ENCODE results near the gene RBMS3.

RBMS3 gene

DNA sequence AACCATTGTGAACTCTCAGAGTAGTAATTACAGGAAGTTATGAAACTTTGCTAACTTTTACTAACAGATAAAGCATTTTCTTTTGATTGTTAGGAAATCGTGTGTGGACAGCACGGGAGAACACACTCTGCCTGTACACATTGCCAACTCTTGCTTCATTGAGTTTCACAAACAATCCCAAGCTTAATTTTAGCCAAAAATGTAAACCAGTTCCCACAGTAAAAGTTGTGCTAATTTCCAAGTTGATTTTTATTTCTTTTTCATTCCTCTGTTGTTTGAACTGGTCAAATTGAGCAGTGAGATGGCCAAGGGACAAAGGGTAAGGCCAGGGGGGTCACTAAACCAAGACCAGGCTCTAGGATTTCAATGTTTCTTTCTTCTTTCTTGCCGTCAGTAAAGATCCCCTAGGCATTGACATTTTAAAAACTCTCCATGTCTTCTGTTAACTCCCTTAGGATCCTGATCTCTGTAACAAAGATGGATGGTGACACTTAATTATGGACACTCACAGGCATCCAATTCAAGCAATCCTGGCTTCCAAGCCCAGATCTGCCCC is 414.9 kb downstream of the RBMS3 start:
- DNase-seq, result peak; percentile 85

DNA sequence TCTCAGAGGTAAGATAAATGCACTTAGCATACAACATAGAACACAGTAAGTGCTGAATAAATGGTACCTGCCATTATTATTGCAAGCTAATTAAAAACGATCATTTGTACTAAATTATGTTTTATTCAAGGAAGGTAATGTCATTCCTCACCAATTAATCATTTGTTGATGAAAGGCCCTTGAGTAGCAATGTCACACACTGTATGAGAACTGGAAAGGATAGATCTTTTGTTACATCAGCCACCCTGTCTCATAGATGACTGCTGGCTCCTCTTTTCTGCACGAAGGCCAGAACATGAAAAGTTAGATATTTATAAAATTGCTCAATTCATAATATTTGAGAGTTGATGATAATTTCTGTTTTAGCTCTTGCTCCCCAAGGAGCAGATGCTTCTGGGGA is 415.4 kb downstream of the RBMS3 start:
- peak; percentile 15 for DNase-seq

DNA sequence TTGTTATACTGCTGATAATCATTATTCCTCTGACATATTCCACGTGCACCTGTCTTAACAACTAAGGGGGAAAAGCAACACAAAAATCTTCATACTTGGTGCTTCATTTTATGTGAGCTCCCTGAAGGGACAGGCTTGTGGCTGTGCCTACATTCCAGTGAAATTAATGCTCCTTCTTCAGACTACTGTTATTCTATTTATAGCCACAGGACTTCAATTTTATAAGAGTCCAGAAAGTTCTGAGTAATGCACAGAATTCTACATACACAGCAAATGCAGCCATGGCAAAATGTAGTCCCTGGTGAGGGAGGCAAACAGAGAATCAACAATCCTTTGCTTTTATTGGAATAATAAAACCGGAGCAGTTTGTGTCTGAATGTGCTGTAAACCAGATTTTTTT is 417.1 kb downstream of the RBMS3 start:
- DNase-seq, result peak; percentile 49

DNA sequence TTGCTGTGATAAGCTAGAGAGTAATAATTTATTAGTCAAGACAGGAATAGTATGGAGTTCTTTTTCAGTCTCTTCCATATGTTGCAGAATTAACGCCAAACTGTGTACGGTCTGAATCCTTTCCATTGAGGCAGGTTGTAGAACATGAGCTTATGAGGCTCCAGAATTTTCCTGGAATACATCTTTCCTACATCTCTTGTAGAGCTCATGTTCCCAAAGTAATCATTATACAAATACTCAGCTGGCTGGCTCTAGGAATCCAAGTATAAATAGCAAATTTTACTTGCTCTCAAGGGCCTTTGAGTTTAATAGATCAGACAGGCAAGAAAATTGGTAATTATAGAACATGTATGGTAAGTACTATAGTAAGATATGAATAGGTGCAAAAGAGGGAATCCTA is 419.4 kb downstream of the RBMS3 start:
- no peak for DNase-seq

DNA sequence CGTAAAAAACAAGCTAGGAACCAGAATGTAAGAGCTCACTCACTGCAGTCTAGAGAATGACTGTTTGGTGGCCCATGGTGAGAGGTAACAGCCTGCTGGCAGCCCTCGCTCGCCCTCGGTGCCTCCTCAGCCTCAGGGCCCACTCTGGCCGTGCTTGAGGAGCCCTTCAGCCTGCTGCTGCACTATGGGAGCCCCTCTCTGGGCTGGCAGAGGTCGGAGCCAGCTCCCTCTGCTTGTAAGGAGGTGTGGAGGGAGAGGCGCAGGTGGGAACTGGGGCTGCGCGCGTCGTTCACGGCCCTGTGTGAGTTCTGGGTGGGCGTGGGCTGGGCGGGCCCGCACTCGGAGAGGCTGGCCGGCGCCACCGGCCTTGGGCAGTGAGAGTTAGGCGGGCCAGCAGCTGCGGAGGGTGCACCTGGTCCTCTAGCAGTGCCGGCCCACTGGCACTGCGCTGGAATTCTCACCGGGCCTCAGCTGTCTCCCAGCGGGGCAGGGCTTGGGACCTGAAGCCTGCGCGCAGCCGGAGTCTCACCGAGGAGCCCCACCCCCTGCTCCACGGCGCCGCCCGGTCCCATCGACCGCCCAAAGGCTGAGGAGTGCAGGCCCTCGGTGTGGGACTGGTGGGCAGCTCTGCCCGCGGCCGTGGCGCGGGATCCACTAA is 420.6 kb downstream of the RBMS3 start:
- no peak for DNase-seq

DNA sequence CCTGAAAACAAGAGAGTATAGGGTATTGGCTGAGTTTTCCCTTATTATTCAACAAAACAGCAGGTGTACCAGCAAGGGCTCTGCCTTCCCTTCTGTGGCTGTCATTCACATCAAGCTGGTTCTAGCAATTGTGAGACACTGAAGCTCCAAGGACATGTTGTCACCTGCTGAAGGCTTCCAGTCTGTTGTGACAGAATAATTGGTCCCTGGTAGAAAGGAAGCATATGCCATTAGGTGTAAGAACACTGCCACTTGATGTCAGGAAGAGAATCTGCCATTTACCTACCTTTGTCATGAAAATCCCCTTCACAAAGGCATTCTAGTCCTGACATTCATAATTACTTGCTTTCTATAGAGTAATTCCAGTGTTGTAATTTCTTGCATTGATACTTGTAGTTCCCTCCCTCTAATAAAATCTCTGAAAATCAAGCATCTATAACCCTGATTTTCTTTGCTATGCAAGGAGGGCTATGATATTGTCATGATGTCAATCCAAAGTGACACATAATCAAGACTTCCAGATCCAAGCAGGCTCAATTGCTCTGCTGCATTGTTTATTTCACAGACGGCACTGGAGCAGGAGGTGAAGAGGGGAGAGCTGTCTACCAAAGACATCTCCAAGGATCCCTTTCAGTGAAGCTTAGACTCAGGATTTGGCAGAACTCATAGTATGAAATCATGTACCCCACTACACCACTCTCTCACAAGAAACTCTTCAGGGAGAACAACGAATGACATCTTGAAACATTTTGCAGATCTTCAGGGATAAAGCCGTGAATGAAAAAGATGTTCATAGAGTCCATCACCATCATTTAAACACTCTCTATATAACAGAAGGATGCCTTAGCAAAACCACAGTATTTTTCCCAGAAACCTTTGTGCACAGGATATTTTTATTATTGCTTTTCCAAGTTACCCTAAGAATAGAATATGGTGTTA is 425.3 kb downstream of the RBMS3 start:
- DNase-seq, result no peak

DNA sequence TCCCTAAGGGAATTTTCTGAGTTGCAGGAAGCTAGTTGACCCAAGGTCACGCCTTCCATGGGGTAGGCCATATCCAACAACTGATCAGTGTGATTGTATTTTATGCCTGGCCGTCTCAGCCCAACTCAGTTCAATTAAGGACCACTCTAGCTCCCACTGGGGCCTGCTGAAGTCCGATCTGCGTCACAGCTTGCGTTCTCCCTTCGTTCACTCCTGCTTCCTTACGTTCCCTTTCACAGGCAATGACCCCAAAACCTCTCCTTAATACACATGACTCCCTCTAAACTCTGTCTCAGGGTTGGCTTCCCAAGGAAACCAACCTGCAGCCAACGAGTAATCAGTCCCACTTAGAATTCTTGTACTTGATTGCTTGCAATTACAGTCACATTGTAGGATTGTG is 428.0 kb downstream of the RBMS3 start:
- no peak for DNase-seq

DNA sequence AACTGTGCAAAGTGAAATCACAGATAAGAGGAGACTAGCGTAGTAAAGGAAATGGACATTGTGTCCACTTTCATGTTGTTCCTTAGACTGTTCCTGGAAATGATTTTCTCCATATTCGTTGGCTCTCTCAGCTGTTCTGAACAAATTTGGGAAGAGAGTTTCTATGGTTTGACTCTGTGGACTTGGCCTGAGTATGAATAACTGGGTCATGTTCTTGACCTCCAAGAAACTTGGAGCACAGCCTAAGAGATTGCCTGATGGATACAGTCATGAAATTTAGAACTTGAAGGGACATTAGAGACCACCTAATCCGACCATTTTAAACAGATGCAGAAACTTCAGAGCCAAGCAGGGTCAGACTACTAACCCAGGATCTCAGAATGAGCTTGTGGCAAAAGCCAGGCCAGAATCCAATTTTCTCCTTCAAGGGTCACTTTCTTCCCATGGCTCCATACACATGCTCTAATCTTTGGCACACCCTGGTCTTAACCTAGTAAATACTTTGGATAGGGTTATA is 430.4 kb downstream of the RBMS3 start:
- DNase-seq, result no peak

DNA sequence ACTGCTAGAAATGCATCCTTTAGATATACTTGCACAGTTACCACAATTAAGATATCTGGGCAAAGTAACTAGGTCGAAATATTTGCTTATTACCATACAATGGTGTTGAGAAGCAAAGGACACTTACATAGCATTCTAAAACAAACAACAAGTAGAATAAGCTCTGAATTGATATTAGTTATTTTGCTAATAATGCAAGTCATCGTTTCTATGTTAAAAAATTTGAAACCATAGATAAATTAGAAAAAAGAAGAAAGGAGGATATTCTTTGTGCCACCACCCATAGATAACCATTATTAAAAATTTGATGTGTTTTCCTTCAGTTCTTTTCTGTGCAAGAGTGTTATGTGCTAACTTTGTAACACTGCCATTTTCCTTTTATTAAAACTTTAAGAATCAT is 435.3 kb downstream of the RBMS3 start:
- no peak for DNase-seq

DNA sequence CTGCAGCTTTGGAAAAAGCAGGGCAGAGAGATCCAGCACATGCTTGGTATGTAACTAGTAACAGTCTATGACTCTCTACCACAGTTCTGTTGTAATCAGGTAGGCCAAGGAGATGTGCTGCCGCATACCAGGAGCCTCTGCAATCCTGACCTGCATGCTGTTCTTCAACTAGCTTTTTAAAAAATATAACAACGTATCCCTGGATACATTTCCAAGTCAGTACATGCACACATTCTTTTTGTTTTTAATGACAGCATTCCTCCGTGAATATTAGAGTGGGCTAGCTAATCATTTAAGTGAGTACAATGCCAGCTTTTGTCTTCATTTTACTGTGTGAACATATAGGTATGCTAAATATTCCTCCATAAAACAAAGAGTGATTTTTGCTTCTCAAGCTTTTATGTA is 437.8 kb downstream of the RBMS3 start:
- no peak for DNase-seq

DNA sequence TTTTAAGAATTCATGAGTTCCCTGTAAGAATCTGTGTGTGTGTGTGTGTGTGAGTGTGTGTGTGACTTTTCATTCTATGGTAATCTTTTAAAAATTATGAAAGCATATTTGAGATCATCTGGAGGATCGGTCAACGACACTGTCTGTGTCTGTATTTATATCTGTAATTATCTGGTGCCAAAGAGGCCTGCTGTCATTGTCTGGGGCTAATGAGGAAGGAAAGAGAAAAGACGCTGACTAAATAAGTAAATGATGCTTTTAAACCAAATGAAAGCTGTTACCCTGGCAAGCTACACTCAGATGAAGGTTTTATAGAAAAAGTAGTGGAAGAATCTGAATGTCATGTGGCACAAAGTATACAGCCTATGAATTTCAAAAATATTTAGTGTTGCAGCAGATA is 439.8 kb downstream of the RBMS3 start:
- DNase-seq, result no peak

DNA sequence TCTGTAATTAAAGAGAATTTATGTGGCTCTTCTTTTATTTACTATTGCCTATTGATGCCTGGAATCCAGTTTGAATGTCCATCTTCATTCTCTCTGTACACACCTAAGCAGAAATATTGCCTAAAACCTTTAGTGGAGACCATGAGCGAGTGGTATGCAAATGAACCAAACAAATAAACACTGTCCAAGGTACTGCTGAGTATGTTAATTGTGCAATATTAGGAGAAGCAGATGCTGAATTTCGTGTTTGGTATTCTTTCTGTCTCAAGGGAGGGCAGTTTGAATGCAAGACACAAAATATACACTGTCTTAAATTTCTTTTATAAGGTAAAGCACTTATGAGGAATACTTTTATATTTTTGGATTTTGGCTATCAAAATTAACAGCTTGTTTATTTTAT is 440.9 kb downstream of the RBMS3 start:
- DNase-seq, result no peak

DNA sequence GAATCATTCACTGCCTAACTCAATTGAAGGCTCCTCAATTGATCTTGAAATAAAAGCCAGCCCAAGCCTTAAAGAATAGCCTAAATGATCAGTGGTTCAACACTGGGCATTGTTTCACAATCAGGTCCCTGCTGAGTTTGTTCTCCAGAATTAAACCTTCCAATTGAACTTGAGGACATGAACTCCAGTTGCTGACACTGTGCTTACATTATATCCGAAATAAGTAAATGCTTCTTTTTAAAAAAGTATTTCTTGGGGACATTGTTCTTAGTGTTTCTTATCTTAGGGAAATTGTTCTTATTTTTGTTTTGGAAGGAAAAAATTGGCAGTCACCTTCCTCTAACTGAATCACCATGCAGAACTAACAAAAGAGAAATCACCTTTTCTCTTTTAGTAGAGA is 450.2 kb downstream of the RBMS3 start:
- DNase-seq, result no peak

DNA sequence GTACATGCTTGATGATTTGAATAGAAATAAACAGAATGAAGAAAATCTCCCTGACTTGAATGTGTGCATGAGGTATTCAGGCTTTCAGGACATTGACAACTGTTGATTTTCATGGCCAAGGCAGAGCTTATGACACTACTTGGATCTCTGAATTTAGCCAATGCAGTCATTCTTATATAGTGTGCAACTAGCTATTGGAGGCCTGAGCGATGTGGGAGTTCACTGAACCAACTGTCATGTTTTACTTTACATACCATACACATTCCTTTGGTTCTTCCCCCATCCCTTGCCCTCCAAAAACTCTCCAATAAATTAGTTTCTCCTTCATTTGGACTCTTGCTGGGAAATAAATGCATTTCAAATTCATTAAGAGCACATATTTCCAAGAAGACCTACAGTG is 460.4 kb downstream of the RBMS3 start:
- no peak for DNase-seq

DNA sequence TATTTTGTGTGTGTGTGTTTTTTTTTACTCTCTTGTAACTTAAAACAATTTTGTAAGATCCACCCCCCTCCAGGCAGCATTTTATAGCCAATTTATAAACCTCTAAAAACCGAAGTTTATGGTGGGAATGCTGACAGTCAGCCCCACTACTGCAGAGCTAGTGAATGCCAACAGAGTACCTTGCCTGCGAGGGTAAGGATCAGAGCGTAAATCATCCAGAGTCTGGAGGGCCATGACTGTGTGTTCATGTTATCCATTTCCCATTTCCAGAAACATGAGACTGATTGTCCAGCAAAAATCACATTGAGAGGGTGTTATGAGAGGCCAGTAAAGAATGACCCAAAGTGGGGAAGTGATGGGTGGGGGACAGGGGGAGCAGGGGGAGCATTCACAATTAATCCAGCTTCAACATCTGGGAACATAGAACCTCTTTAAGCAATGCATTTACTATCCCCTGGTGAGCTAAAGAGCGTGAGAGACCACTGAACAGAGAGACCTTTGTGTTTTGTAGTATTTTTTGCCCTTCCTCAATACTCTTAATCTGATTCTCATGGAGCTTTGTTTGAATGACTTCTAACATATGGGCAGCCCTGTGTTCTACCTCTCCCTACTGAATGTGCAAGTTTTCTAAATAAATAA is 464.5 kb downstream of the RBMS3 start:
- no peak for DNase-seq

DNA sequence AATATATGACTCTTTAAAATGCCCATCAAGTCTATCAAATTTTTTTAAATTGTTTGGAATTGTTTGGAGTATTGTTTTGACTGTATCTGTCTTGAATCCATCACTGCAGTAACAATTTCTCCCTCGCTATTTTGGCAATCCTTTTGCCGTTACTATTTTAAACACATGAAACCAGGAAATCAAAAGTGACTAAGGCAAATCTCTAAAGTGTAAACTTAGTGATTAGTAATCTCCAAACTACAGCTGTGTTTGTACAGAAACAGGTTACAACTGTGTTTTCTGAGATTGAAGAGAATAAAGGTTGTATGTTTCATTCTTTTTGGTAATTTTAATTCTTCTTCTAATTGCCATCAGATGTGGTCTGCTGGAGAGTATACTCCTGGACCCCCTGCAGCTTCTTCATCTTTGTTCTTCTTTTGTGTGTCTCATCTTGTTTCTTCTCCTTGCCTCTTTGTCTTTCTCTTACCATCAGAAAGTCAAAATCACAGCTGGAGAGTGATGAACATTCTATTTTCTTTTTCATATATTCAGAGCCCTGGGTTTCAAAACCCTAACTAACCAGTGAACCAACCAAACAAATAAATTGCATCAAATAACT is 465.4 kb downstream of the RBMS3 start:
- DNase-seq, result peak; percentile 44

DNA sequence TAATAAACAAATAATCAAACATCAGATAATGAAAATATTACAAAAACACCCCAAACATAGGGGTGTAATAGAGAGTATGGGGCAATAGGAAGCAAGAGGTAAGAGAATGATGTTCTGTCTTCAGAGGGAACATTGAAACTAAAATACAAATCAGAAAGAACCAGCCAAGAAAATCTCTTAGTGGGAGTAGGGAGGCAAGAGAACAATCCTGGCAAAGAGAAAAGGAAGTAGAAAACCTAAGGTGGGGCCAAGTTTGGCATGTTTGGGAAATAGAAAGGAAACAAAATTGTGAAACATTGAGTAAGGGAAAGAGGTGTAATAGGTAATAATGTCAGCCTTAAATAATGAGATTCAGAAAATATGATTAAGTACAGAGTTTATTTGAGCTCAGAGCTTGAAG is 467.1 kb downstream of the RBMS3 start:
- DNase-seq, result no peak

DNA sequence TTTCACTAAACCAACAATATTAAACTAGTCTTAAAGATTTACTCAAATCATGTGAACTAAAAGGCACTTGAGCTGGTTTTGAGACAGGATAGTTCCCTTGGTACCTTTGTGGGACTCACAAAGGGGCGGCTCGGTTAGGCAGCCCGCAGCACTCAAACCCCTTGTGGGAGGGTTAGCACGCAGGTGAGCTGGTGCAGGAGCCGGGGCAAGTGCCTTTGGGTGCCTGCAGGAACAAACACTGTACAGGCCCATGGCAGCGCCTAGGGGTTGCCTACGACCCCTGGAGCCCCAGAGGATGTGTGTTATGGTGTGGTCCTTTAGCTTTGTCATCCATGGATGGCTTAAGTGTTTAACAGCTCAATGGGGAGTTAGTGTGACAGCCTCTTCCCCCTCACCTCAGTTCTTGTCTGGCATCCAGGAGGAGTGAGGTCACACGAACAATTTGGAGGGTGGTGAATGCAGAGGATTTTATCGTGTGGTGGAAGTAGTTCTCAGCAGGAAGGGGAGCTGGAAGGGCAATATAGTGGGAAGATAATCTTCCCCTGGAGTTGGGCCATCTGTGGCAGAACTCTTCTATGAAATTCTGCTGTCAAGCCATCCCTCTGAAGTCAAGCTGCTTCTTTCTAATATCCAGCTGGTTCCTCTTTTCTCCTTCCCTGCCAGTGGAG is 470.9 kb downstream of the RBMS3 start:
- DNase-seq, result no peak

DNA sequence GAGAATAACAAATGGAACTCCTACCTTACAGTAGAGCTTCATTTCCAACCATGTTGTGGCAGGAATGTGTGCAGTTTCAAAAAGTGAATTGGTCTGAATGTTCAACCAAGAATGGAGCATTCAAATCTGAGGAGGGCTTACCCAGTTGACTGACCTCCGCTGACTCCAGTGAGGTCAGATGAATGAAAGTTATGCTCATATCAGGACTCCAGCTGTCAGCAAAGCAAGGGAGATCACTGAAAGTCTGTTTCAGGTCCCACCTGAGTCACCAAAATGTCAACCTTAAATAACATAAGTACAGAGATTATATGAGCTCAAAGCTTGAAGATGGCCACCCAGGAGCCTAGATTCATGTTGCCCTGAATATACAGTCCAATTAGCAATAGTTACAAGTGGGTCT is 473.5 kb downstream of the RBMS3 start:
- DNase-seq, result no peak

DNA sequence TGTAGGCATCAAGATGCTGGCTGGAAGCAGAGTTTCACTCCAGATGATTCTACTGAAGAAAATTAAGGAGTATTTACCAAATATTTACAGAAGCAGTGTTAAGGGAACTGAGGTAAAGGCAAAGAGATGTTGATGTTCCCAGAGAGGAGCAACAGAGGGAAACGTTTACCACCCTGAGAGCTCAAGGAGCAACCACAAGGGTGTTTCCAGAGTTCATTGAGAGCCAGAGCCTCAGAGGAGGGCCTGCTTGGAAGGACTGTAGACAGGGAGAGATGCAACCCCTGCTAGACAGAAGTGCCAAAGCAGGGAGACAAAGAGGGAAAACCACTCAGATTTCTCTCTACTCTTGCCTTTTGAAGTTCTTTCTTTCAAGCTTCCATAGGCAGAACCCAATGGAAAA is 474.5 kb downstream of the RBMS3 start:
- no peak for DNase-seq

DNA sequence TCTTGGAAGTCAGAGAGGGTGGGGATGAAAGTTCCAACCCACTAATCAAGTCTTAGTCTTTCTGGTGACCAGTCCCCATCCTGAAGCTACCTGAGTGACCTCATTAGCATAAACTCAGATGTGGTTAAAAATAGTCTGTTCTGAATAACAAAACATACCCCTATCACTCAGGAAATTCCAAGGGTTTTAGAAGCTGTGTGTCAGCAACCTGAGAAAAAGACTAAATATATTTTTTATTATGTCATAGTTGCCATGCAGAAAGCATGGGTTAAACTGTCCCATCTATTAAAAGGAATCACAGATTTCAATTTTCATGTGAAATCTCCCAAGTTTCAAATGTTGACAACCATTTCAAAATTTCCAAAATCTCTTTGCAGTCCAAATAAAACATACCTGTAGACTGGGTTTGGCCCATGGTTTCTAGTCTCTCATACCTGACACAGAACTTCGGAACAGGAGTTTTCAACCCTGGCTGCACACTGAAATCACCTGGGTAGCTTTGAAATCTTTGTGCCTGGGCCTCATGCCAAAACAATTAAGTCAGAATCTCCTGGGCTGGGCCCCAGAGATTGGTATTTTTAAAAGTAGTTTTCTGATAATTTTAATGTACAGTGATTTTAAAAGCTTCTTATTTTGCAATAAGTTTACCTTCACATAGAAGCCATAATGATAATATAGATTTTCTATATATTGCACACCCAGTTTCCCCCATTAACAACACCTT is 476.3 kb downstream of the RBMS3 start:
- DNase-seq, result peak; percentile 68

DNA sequence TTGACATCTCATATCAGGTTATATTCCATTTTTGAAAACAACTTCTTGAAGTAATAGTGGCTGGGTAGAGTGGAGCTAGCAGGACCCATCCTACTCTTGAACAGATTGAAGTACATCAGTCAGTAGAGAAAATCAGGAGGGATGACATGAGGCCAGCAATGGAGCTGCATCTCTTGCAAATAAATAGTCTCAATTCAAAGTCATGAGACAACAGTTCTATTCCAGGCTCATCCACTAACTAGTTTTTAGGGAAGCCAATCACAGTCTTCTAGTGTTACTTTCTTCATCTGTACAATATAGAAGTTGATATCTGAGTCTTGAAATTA is 477.2 kb downstream of the RBMS3 start:
- DNase-seq, result no peak
